ENCODE results near the gene VPS72.
A peak's percentile ranks its signal among the peaks of the same experiment; 100 is the strongest.
"Not testable (repeated sequence)": the region's sequence is repeated elsewhere in the genome, so short reads cannot be mapped to it uniquely, and the experiment has no call there.

VPS72 gene

GRCh38 chr1:151189637-151190445, at the start of gene VPS72:
Gene VPS72 (minus strand): TSS chr1:151190197. CDS start chr1:151190121, 76 bp downstream.
- H3K9me3 Mint-ChIP-seq, result no peaks in the 10 kb centered on the region
- H3K27ac Mint-ChIP-seq (ENCODE audit: low read depth), result peak within 1 kb of the TSS; percentile 97
- peak; percentile 97 for ATAC-seq (replicated peaks; ENCODE audit: extremely low read depth, poor library complexity, severe bottlenecking)
- peaks cover 29% of the 10 kb centered on the region for H3K4me1 Mint-ChIP-seq
- peak; percentile 58 to 69 for DNase-seq (ENCODE audit: low spot score in 2 of 2)
- no peaks in the 10 kb centered on the region for H3K27me3 Mint-ChIP-seq
- peaks cover 20% of the 10 kb centered on the region for H3K36me3 Mint-ChIP-seq (ENCODE audit: insufficient read depth)
- peak within 1 kb of the TSS; percentile 100 for H3K4me3 Mint-ChIP-seq

- Mint-ChIP-seq H3K27ac (ENCODE audit: low read depth) (no peak overlapping the region), H3K36me3 (ENCODE audit: insufficient read depth) (peaks cover 82% of the 10 kb centered on the region), H3K27me3 (no peaks in the 10 kb centered on the region), H3K9me3 (no peaks in the 10 kb centered on the region), H3K4me3 (no peak overlapping the region), H3K4me1 (no peaks in the 10 kb centered on the region)
- ATAC-seq (replicated peaks; ENCODE audit: extremely low read depth, poor library complexity, severe bottlenecking) (no peak), DNase-seq (ENCODE audit: low spot score in 2 of 2) (no peak)
Measured at GRCh38 chr1:151238467-151238739, 48.4 kb upstream of the VPS72 start.

- no peak overlapping the region for H3K27ac Mint-ChIP-seq (ENCODE audit: low read depth)
- ATAC-seq (replicated peaks; ENCODE audit: extremely low read depth, poor library complexity, severe bottlenecking) (no peak), DNase-seq (ENCODE audit: low spot score in 2 of 2) (no peak)
- H3K27me3 Mint-ChIP-seq, result no peaks in the 10 kb centered on the region
- no peak overlapping the region for H3K4me3 Mint-ChIP-seq
- peaks cover 83% of the 10 kb centered on the region for H3K36me3 Mint-ChIP-seq (ENCODE audit: insufficient read depth)
- H3K9me3 Mint-ChIP-seq, result no peaks in the 10 kb centered on the region
- no peaks in the 10 kb centered on the region for H3K4me1 Mint-ChIP-seq
Measured at GRCh38 chr1:151237678-151238466, 47.9 kb upstream of the VPS72 start.

- Mint-ChIP-seq H3K27me3 (no peaks in the 10 kb centered on the region), H3K36me3 (ENCODE audit: insufficient read depth) (peaks cover 87% of the 10 kb centered on the region), H3K4me3 (no peak overlapping the region), H3K27ac (ENCODE audit: low read depth) (no peak overlapping the region), H3K4me1 (no peaks in the 10 kb centered on the region), H3K9me3 (no peaks in the 10 kb centered on the region)
- no peak for ATAC-seq (replicated peaks; ENCODE audit: extremely low read depth, poor library complexity, severe bottlenecking)
- no peak for DNase-seq (ENCODE audit: low spot score in 2 of 2)
Measured at GRCh38 chr1:151235235-151235634, 45.2 kb upstream of the VPS72 start.

- H3K9me3 Mint-ChIP-seq, result no peaks in the 10 kb centered on the region
- no peaks in the 10 kb centered on the region for H3K27me3 Mint-ChIP-seq
- peaks cover 34% of the 10 kb centered on the region for H3K36me3 Mint-ChIP-seq (ENCODE audit: insufficient read depth)
- DNase-seq (ENCODE audit: low spot score in 2 of 2), result no peak
- no peaks in the 10 kb centered on the region for H3K4me1 Mint-ChIP-seq
- no peak overlapping the region for H3K27ac Mint-ChIP-seq (ENCODE audit: low read depth)
- H3K4me3 Mint-ChIP-seq, result no peak overlapping the region
- ATAC-seq (replicated peaks; ENCODE audit: extremely low read depth, poor library complexity, severe bottlenecking), result no peak
Measured at GRCh38 chr1:151222130-151222529, 32.1 kb upstream of the VPS72 start.

GRCh38 chr1:151221616-151222015, 31.6 kb upstream of the VPS72 start:
- no peak for DNase-seq (ENCODE audit: low spot score in 2 of 2)
- no peak overlapping the region for H3K4me3 Mint-ChIP-seq
- H3K4me1 Mint-ChIP-seq, result peaks cover 2% of the 10 kb centered on the region
- H3K9me3 Mint-ChIP-seq, result no peaks in the 10 kb centered on the region
- ATAC-seq (replicated peaks; ENCODE audit: extremely low read depth, poor library complexity, severe bottlenecking), result no peak
- H3K36me3 Mint-ChIP-seq (ENCODE audit: insufficient read depth), result peaks cover 32% of the 10 kb centered on the region
- H3K27me3 Mint-ChIP-seq, result no peaks in the 10 kb centered on the region
- H3K27ac Mint-ChIP-seq (ENCODE audit: low read depth), result no peak overlapping the region

- Mint-ChIP-seq H3K4me1 (peaks cover 19% of the 10 kb centered on the region), H3K9me3 (no peaks in the 10 kb centered on the region), H3K27ac (ENCODE audit: low read depth) (no peak overlapping the region), H3K4me3 (no peak overlapping the region), H3K27me3 (no peaks in the 10 kb centered on the region), H3K36me3 (ENCODE audit: insufficient read depth) (peaks cover 19% of the 10 kb centered on the region)
- no peak for DNase-seq (ENCODE audit: low spot score in 2 of 2)
- ATAC-seq (replicated peaks; ENCODE audit: extremely low read depth, poor library complexity, severe bottlenecking), result no peak
Measured at GRCh38 chr1:151213560-151213959, 23.6 kb upstream of the VPS72 start.

GRCh38 chr1:151211972-151212705, 22.1 kb upstream of the VPS72 start:
- Mint-ChIP-seq H3K9me3 (no peaks in the 10 kb centered on the region), H3K4me1 (peaks cover 19% of the 10 kb centered on the region), H3K27me3 (no peaks in the 10 kb centered on the region), H3K36me3 (ENCODE audit: insufficient read depth) (peaks cover 25% of the 10 kb centered on the region), H3K4me3 (no peak overlapping the region), H3K27ac (ENCODE audit: low read depth) (peak overlapping the region; percentile 59)
- DNase-seq (ENCODE audit: low spot score in 2 of 2) (no peak), ATAC-seq (replicated peaks; ENCODE audit: extremely low read depth, poor library complexity, severe bottlenecking) (no peak)

GRCh38 chr1:151210830-151211229, 20.8 kb upstream of the VPS72 start:
- no peak for ATAC-seq (replicated peaks; ENCODE audit: extremely low read depth, poor library complexity, severe bottlenecking)
- H3K4me1 Mint-ChIP-seq, result peaks cover 18% of the 10 kb centered on the region
- no peak overlapping the region for H3K4me3 Mint-ChIP-seq
- H3K27ac Mint-ChIP-seq (ENCODE audit: low read depth), result no peak overlapping the region
- no peak for DNase-seq (ENCODE audit: low spot score in 2 of 2)
- no peaks in the 10 kb centered on the region for H3K27me3 Mint-ChIP-seq
- no peaks in the 10 kb centered on the region for H3K9me3 Mint-ChIP-seq
- peaks cover 33% of the 10 kb centered on the region for H3K36me3 Mint-ChIP-seq (ENCODE audit: insufficient read depth)

GRCh38 chr1:151205381-151205965, 15.5 kb upstream of the VPS72 start:
- not testable (repeated sequence) for H3K27ac Mint-ChIP-seq (ENCODE audit: low read depth); ATAC-seq (replicated peaks; ENCODE audit: extremely low read depth, poor library complexity, severe bottlenecking); DNase-seq (ENCODE audit: low spot score in 2 of 2); H3K4me3 Mint-ChIP-seq; H3K9me3 Mint-ChIP-seq; H3K27me3 Mint-ChIP-seq
- peaks cover 22% of the 10 kb centered on the region for H3K4me1 Mint-ChIP-seq
- H3K36me3 Mint-ChIP-seq (ENCODE audit: insufficient read depth), result peaks cover 31% of the 10 kb centered on the region

- Mint-ChIP-seq H3K27me3 (no peaks in the 10 kb centered on the region), H3K4me3 (peak overlapping the region; percentile 100), H3K27ac (ENCODE audit: low read depth) (peak overlapping the region; percentile 100), H3K9me3 (no peaks in the 10 kb centered on the region), H3K4me1 (peaks cover 45% of the 10 kb centered on the region), H3K36me3 (ENCODE audit: insufficient read depth) (peaks cover 29% of the 10 kb centered on the region)
- ATAC-seq (replicated peaks; ENCODE audit: extremely low read depth, poor library complexity, severe bottlenecking) (no peak), DNase-seq (ENCODE audit: low spot score in 2 of 2) (no peak)
Measured at GRCh38 chr1:151199873-151200581, 10.0 kb upstream of the VPS72 start.
